SK-N-SH treated with all-trans-retinoic acid at 6 μM for 48 hours (cell line): ENCODE results near the gene ZNF217.

Source experiments
- ATAC-seq: fragments of 200-7000 bp; cut with Tn5 transposase; 3 replicates; pipeline ENCODE4 v1.9.1; 2020; ENCODE audit warnings: mild to moderate bottlenecking, moderate library complexity
- ARNTL ChIP-seq: fragments of 450-650 bp; formaldehyde crosslinking; IDR thresholded peaks from 2 replicates; pipeline ENCODE4 v1.5.0; 2020; ENCODE audit warnings: low read depth, mild to moderate bottlenecking, moderate library complexity, borderline replicate concordance
- BACH2 ChIP-seq: fragments of 250-450 bp; sonication (Bioruptor Pico); IDR thresholded peaks from 2 replicates; pipeline ENCODE4 v1.9.0; 2021; ENCODE audit warnings: mild to moderate bottlenecking, borderline replicate concordance
- ESRRG ChIP-seq: fragments of 250-450 bp; sonication (Bioruptor Pico); IDR thresholded peaks from 2 replicates; pipeline ENCODE4 v1.6.1; 2021; ENCODE audit warnings: mild to moderate bottlenecking
- GLIS3 ChIP-seq: fragments of 250-450 bp; sonication (Bioruptor Pico); IDR thresholded peaks from 2 replicates; pipeline ENCODE4 v1.5.0; 2020; ENCODE audit warnings: mild to moderate bottlenecking, moderate library complexity
- OSR1 ChIP-seq: fragments of 250-450 bp; sonication (Bioruptor Pico); IDR thresholded peaks from 2 replicates; pipeline ENCODE4 v1.8.0; 2022; ENCODE audit warnings: moderate library complexity, mild to moderate bottlenecking, inconsistent platforms
- PPARA ChIP-seq: fragments of 250-450 bp; sonication (Bioruptor Pico); IDR thresholded peaks from 2 replicates; pipeline ENCODE4 v1.5.0; 2020; ENCODE audit warnings: mild to moderate bottlenecking, borderline replicate concordance
- RARB ChIP-seq: fragments of 250-450 bp; sonication (Bioruptor Pico); IDR thresholded peaks from 2 replicates; pipeline ENCODE4 v1.8.0; 2021; ENCODE audit warnings: mild to moderate bottlenecking, moderate library complexity
- SNAI2 ChIP-seq: fragments of 250-450 bp; sonication (Bioruptor Pico); IDR thresholded peaks from 2 replicates; pipeline ENCODE4 v1.5.0; 2020; ENCODE audit warnings: mild to moderate bottlenecking, moderate library complexity
- TCF4 ChIP-seq: fragments of 250-450 bp; sonication (Bioruptor Pico); IDR thresholded peaks from 2 replicates; pipeline ENCODE4 v1.8.0; 2021; ENCODE audit warnings: mild to moderate bottlenecking, moderate library complexity, borderline replicate concordance
- TOX ChIP-seq: fragments of 250-450 bp; sonication (Bioruptor Pico); IDR thresholded peaks from 2 replicates; pipeline ENCODE4 v1.8.0; 2021; ENCODE audit warnings: mild to moderate bottlenecking, moderate library complexity, borderline replicate concordance
- ZC3H10 ChIP-seq: fragments of 250-450 bp; sonication (Bioruptor Pico); IDR thresholded peaks from 2 replicates; pipeline ENCODE4 v1.5.1; 2021; ENCODE audit warnings: mild to moderate bottlenecking, moderate library complexity
- ZFP3 ChIP-seq: fragments of 250-450 bp; sonication (Bioruptor Pico); IDR thresholded peaks from 2 replicates; pipeline ENCODE4 v1.5.0; 2020; ENCODE audit warnings: mild to moderate bottlenecking, moderate library complexity
- ZFP30 ChIP-seq: fragments of 450-650 bp; formaldehyde crosslinking; IDR thresholded peaks from 2 replicates; pipeline ENCODE4 v1.5.0; 2022; ENCODE audit warnings: mild to moderate bottlenecking, moderate library complexity
- ZNF565 ChIP-seq: fragments of 450-650 bp; formaldehyde crosslinking; conservative IDR thresholded peaks from 2 replicates; pipeline ENCODE4 v1.5.0; 2020; ENCODE audit warnings: low read depth, mild to moderate bottlenecking, moderate library complexity
- ZNF8 ChIP-seq: fragments of 450-650 bp; formaldehyde crosslinking; IDR thresholded peaks from 2 replicates; pipeline ENCODE4 v1.5.0; 2020; ENCODE audit warnings: mild to moderate bottlenecking, moderate library complexity
- TF ChIP-seq, protein P1 (sequence below): fragments of 250-450 bp; sonication (Bioruptor Pico); IDR thresholded peaks from 2 replicates; pipeline ENCODE4 v1.8.0; 2020; ENCODE audit warnings: mild to moderate bottlenecking, moderate library complexity, borderline replicate concordance
- TF ChIP-seq, protein P2 (sequence below): fragments of 250-450 bp; sonication (Bioruptor Pico); IDR thresholded peaks from 2 replicates; pipeline ENCODE4 v1.5.1; 2020; ENCODE audit warnings: low read depth, mild to moderate bottlenecking, moderate library complexity
- TF ChIP-seq, protein P3 (sequence below): fragments of 250-450 bp; sonication (Bioruptor Pico); IDR thresholded peaks from 2 replicates; pipeline ENCODE4 v1.5.1; 2021; ENCODE audit warnings: mild to moderate bottlenecking, moderate library complexity
- TF ChIP-seq, protein P4 (sequence below): fragments of 250-450 bp; sonication (Bioruptor Pico); IDR thresholded peaks from 2 replicates; pipeline ENCODE4 v1.5.0; 2020; ENCODE audit warnings: mild to moderate bottlenecking, moderate library complexity
- TF ChIP-seq, protein P5 (sequence below): fragments of 250-450 bp; sonication (Bioruptor Pico); IDR thresholded peaks from 2 replicates; pipeline ENCODE4 v1.8.0; 2021; ENCODE audit warnings: low read depth, mild to moderate bottlenecking, moderate library complexity, borderline replicate concordance

The ZNF217 gene

DNA sequence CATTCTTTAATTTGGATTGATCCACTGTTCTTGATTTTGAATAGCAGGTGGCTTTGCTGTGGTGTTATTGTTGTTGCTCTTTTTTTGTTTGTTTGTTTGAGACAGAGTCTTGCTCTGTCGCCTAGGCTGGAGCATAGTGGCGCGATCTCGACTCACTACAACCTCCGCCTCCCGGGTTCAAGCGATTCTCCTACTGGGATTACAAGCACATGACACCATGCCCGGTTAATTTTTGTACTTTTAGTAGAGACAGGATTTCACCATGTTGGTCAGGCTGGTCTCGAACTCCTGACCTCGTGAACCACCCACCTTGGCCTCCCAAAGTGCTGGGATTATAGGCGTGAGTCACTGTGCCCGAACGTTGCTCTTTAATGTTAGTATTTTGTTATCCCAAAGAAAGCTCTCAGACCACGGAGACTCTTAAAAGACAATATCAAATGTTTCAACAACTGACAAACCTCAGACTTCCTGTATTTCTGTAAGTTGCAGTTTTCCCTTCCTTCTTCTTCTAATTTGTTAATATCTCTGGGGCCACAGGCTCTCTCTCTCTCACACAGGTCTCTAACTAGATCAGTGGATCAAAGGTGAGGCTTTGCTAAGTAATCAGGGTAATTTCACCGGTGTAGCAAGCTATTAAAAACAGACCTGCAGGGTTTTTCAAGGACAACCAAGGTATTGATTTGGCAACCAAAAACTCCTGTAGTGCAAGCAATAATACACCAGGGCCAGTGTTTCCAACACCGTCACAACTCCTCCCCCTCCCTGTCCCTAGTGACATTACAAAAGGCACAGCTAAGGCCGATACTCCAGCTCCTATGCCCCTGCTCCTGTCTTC lies 48.8 kb upstream of the ZNF217 start (continued):
- TF ChIP-seq, protein P1, sequence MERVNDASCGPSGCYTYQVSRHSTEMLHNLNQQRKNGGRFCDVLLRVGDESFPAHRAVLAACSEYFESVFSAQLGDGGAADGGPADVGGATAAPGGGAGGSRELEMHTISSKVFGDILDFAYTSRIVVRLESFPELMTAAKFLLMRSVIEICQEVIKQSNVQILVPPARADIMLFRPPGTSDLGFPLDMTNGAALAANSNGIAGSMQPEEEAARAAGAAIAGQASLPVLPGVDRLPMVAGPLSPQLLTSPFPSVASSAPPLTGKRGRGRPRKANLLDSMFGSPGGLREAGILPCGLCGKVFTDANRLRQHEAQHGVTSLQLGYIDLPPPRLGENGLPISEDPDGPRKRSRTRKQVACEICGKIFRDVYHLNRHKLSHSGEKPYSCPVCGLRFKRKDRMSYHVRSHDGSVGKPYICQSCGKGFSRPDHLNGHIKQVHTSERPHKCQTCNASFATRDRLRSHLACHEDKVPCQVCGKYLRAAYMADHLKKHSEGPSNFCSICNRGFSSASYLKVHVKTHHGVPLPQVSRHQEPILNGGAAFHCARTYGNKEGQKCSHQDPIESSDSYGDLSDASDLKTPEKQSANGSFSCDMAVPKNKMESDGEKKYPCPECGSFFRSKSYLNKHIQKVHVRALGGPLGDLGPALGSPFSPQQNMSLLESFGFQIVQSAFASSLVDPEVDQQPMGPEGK (CRISPR knock-in tag), result no peak
- TF ChIP-seq ZC3H10 (CRISPR knock-in tag) (no peak), TOX (CRISPR knock-in tag) (no peak), PPARA (CRISPR knock-in tag) (no peak), ZFP30 (no peak), BACH2 (CRISPR knock-in tag) (no peak)

DNA sequence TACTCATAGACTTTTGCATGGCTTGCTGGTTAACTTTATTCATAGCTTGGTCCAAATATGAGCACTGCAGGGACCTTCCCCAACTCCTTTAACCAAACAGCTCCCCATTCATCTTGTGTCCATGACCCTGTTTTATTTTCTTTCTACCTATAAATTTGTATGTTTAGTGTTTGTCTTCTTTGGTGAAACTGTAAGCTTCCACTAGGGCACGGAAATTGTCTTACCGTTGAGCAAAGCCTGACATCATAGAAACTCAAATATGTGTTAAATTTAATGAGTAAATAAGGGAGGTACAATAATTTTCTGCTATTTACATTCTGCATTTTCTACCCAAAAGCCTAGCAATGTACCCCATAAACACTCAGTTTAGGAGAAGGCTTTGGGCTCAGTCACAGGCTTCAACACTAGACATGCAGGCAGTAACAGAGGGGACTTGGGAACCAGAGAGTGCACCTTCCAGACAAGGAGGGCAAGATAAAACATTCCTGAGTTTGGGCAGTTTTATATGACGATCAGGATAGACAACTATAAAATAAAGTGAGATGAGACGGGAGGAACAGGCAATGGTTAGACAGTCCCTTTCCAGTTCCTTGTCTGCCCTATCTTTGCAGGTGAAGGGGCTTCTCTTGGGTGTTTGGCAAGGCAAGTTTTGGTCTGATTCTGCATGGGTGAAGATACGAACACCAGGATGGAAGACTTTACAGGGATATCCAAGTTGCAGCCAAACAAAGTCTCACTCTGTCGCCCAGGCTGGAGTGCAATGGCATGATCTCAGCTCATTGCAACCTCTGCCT lies 46.2 kb upstream of the ZNF217 start:
- TF ChIP-seq, protein P1 (CRISPR knock-in tag), result no peak
- TF ChIP-seq ZNF565 (CRISPR knock-in tag) (no peak), OSR1 (CRISPR knock-in tag) (no peak), ESRRG (no peak), TOX (CRISPR knock-in tag) (no peak), GLIS3 (CRISPR knock-in tag) (no peak), ZNF8 (CRISPR knock-in tag) (no peak), ZC3H10 (CRISPR knock-in tag) (no peak), ZFP3 (CRISPR knock-in tag) (no peak), ARNTL (CRISPR knock-in tag) (no peak), SNAI2 (no peak), RARB (CRISPR knock-in tag) (no peak), PPARA (CRISPR knock-in tag) (no peak), ZFP30 (no peak), TCF4 (CRISPR knock-in tag) (no peak)
- TF ChIP-seq, protein P2, sequence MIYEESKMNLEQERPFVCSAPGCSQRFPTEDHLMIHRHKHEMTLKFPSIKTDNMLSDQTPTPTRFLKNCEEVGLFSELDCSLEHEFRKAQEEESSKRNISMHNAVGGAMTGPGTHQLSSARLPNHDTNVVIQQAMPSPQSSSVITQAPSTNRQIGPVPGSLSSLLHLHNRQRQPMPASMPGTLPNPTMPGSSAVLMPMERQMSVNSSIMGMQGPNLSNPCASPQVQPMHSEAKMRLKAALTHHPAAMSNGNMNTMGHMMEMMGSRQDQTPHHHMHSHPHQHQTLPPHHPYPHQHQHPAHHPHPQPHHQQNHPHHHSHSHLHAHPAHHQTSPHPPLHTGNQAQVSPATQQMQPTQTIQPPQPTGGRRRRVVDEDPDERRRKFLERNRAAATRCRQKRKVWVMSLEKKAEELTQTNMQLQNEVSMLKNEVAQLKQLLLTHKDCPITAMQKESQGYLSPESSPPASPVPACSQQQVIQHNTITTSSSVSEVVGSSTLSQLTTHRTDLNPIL (CRISPR knock-in tag), result no peak
- TF ChIP-seq, protein P3, sequence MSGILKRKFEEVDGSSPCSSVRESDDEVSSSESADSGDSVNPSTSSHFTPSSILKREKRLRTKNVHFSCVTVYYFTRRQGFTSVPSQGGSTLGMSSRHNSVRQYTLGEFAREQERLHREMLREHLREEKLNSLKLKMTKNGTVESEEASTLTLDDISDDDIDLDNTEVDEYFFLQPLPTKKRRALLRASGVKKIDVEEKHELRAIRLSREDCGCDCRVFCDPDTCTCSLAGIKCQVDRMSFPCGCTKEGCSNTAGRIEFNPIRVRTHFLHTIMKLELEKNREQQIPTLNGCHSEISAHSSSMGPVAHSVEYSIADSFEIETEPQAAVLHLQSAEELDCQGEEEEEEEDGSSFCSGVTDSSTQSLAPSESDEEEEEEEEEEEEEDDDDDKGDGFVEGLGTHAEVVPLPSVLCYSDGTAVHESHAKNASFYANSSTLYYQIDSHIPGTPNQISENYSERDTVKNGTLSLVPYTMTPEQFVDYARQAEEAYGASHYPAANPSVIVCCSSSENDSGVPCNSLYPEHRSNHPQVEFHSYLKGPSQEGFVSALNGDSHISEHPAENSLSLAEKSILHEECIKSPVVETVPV (CRISPR knock-in tag), result no peak
- TF ChIP-seq, protein P4, sequence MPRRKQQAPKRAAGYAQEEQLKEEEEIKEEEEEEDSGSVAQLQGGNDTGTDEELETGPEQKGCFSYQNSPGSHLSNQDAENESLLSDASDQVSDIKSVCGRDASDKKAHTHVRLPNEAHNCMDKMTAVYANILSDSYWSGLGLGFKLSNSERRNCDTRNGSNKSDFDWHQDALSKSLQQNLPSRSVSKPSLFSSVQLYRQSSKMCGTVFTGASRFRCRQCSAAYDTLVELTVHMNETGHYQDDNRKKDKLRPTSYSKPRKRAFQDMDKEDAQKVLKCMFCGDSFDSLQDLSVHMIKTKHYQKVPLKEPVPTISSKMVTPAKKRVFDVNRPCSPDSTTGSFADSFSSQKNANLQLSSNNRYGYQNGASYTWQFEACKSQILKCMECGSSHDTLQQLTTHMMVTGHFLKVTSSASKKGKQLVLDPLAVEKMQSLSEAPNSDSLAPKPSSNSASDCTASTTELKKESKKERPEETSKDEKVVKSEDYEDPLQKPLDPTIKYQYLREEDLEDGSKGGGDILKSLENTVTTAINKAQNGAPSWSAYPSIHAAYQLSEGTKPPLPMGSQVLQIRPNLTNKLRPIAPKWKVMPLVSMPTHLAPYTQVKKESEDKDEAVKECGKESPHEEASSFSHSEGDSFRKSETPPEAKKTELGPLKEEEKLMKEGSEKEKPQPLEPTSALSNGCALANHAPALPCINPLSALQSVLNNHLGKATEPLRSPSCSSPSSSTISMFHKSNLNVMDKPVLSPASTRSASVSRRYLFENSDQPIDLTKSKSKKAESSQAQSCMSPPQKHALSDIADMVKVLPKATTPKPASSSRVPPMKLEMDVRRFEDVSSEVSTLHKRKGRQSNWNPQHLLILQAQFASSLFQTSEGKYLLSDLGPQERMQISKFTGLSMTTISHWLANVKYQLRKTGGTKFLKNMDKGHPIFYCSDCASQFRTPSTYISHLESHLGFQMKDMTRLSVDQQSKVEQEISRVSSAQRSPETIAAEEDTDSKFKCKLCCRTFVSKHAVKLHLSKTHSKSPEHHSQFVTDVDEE (CRISPR knock-in tag), result no peak
- TF ChIP-seq, protein P5, sequence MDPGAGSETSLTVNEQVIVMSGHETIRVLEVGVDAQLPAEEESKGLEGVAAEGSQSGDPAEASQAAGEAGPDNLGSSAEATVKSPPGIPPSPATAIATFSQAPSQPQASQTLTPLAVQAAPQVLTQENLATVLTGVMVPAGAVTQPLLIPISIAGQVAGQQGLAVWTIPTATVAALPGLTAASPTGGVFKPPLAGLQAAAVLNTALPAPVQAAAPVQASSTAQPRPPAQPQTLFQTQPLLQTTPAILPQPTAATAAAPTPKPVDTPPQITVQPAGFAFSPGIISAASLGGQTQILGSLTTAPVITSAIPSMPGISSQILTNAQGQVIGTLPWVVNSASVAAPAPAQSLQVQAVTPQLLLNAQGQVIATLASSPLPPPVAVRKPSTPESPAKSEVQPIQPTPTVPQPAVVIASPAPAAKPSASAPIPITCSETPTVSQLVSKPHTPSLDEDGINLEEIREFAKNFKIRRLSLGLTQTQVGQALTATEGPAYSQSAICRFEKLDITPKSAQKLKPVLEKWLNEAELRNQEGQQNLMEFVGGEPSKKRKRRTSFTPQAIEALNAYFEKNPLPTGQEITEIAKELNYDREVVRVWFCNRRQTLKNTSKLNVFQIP, result no peak
- TF ChIP-seq, all 23 proteins: peak for 0
- ATAC-seq, result no peak
